ENCODE results near the gene SUV39H1.

Gene SUV39H1

DNA sequence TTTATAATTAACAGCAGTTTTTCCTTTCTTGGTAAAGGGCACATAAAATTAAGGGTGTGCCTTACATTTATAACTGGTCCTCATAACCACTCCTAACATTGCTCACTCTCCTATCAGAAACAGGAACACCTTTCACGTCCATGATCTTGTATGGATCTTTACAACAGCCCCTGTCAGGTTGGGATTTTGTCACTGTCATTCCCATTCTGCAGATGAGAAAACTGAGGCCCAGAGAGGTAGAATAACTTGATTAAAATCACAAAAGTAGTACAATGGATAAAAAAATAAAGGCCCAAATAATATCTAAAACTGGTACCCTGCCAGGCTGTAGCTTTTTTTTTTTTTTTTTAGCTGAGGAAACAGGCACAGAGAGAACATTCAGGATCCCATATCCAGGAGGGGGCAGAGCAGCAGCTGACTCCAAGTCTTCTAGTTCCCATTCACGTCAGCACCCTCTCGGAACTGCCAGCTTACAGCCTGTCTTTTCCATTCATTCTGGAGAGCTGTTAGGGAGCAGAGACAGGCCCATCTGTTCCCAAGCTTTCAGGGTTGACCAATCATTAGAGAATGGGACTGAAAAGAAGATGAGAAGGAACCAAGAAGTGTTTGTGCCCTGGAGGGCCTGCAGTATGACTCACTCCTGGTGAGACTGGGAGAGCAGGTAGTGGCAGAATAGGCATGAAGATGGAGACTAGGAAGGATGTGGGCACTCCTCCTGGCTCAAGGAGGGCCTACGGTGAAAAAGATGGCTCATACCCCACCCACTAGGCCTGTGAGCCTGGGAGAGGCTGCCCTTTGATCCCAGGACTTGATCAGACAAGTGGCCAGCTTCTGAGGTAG is 7.3 kb downstream of the SUV39H1 start:
- in situ Hi-C loops (cut with MboI; ENCODE audit: low pct_unique_long_range_greater_than_20kb, low sequenced_read_pairs, unreplicated experiment): no loop called here
- DNase-seq (ENCODE audit: low spot score): no peak
- TF ChIP-seq, protein P1, sequence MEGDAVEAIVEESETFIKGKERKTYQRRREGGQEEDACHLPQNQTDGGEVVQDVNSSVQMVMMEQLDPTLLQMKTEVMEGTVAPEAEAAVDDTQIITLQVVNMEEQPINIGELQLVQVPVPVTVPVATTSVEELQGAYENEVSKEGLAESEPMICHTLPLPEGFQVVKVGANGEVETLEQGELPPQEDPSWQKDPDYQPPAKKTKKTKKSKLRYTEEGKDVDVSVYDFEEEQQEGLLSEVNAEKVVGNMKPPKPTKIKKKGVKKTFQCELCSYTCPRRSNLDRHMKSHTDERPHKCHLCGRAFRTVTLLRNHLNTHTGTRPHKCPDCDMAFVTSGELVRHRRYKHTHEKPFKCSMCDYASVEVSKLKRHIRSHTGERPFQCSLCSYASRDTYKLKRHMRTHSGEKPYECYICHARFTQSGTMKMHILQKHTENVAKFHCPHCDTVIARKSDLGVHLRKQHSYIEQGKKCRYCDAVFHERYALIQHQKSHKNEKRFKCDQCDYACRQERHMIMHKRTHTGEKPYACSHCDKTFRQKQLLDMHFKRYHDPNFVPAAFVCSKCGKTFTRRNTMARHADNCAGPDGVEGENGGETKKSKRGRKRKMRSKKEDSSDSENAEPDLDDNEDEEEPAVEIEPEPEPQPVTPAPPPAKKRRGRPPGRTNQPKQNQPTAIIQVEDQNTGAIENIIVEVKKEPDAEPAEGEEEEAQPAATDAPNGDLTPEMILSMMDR (IDR thresholded peaks at IDR 0.05; ENCODE audit: extremely low read depth, insufficient read depth, missing control alignments): no peak

DNA sequence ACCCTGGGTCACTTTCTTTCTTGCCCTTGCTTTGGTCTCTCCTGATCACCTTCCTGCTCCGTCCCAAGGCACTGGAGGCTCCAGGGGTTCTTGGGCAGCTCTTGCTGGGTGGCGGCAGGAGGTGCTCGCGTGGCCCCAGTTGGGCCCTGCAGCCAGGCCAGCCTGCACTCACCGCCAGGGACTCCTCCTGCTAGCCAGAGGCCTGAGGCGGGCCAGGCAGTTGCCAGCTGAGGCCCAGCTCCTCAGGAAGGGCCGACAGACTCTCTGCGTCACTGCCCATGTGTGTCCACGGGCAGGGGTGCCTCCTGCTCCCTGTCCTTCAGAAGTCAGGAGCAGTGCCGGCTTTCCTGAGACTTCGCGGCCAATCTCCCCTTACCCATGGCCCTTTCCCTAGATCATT is 9.3 kb downstream of the SUV39H1 start:
- DNase-seq (ENCODE audit: low spot score): no peak
- TF ChIP-seq, protein P1 (IDR thresholded peaks at IDR 0.05; ENCODE audit: extremely low read depth, insufficient read depth, missing control alignments): no peak
- in situ Hi-C loops (cut with MboI; ENCODE audit: low pct_unique_long_range_greater_than_20kb, low sequenced_read_pairs, unreplicated experiment): no loop called here

DNA sequence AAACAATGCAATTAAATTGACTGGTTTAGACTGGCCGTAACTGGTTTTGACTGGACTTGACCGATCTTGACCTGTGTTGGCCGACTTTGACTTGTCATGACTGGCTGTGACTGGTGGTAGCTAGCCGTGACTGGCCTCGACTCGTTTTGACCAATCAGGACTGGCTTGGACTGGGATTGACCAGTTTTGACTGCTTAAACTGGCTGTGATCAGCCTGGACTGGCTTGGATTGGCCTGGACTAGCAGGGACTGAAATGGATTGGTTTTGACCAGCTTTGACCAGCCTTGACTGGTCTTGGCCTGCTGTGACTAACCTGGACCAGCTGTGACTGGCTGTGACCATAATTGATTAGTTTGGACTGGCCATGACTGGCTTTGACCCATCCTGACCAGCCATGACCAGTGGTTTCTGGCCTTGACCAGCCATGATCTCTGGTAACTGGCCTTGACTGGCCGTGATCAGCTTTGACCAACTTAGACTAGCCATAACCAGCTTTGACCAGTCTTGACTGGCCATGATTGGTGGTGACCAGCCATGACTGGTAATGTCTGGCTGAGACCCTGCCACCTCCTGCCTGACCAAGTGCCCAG is 13.1 kb downstream of the SUV39H1 start:
- in situ Hi-C loops (cut with MboI; ENCODE audit: low pct_unique_long_range_greater_than_20kb, low sequenced_read_pairs, unreplicated experiment): no loop called here
- DNase-seq (ENCODE audit: low spot score): no peak
- TF ChIP-seq, protein P1 (IDR thresholded peaks at IDR 0.05; ENCODE audit: extremely low read depth, insufficient read depth, missing control alignments): no peak

DNA sequence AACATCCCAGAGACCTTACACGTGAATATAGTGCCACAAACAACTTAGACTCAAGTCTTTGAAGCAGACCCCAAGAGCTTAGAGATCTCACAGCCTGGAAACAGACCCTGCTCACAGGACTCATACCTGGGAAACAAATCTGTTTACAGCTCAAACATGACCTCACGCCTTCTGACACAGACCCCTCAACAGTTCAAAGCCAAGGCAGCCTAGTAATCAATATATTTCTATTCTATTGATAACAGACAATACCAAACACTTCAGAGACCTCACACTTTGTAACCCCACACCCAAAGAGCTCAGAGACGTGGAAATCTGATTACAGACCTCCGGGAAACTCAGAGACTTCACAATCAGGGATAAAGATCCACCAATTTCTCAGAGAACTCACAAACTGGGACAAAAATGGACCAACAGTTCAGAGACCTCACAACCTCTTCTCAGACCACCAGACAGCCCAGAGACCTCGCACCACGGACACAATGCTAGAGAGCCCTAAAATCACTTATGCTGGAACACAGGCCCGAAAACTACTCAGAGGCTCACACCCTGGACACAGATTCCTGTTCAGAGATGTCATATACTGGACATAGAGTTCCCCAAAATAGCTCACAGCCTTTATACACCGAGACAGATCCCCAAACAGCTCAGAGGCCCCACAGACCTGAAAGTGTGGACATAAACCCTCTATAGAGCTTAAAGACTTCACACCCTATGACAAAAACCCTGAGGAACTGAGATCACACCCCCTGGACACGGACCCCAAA is 14.8 kb downstream of the SUV39H1 start:
- in situ Hi-C loops (cut with MboI; ENCODE audit: low pct_unique_long_range_greater_than_20kb, low sequenced_read_pairs, unreplicated experiment): no loop called here
- TF ChIP-seq, protein P1 (IDR thresholded peaks at IDR 0.05; ENCODE audit: extremely low read depth, insufficient read depth, missing control alignments): no peak
- no peak for DNase-seq (ENCODE audit: low spot score)

DNA sequence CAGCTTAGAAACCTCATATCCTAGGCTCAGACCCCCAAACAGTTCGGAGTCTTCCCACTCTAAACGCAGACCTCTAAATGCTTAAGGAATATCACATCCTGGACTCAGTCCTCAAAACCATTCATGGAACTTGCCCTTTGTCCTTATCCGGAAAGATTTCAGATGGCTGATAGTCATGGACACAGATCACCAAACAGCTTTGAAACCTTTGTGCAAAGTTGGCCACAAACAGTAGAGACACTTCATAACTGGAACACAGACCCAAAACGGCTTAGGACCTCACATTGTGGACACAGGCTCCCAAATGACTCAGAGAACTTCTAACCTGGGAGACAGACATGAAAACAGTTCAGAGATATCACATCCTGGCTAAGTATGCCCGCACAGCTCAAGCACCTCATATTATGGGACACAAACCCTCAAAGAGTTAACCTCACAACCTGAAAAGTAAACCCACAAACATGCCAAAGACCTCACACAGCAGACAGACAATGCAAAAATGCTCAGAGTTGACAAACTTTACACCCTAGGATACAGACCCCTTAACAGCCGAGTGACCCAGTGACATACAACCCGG is 15.5 kb downstream of the SUV39H1 start:
- in situ Hi-C loops (cut with MboI; ENCODE audit: low pct_unique_long_range_greater_than_20kb, low sequenced_read_pairs, unreplicated experiment): no loop called here
- no peak for DNase-seq (ENCODE audit: low spot score)
- TF ChIP-seq, protein P1 (IDR thresholded peaks at IDR 0.05; ENCODE audit: extremely low read depth, insufficient read depth, missing control alignments): no peak

DNA sequence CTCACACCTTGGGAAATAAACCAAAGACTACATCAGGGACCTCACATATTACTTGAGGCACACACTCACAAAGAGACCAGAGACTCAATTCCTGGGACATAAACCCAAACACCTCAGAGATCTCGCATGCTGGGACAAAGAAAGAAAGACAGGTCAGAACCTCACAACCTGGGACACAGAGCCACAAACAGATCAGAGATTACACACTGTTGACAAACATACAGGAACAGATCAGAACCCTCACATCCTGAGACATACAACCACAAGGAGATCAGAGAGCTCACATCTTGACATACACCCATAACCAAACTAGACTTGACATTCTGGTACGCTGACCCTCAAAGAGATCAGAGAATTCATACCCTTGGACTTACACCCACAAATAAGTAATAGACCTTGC is 17.3 kb downstream of the SUV39H1 start:
- in situ Hi-C loops (cut with MboI; ENCODE audit: low pct_unique_long_range_greater_than_20kb, low sequenced_read_pairs, unreplicated experiment): no loop called here
- TF ChIP-seq, protein P1 (IDR thresholded peaks at IDR 0.05; ENCODE audit: extremely low read depth, insufficient read depth, missing control alignments): no peak
- no peak for DNase-seq (ENCODE audit: low spot score)

Data from GM13977 (cell line).